ENCODE results near the gene HSCB. TPM values are rescaled to one million over a fixed set of nuclear protein-coding genes. Genes with fewer than 3 reads are reported as not detected.

Gene HSCB
- total RNA-seq, 3 donors from 2014 or later (not counting 1 experiment from before 2014, with no cell fraction given), result 11.4 to 13.6 (median 12.3) TPM

GRCh38 chr22:28799606-28800307, 57.9 kb downstream of the HSCB start:
- ATAC-seq (peak; percentile 28 to 69 (median 41)), DNase-seq (peak in 1 of 2 donors; percentile 50)
- Mint-ChIP-seq H3K36me3 (peaks cover 29% of the 10 kb centered on the region), H3K27me3 (ENCODE audit: low read depth in 2 of 2) (no peaks in the 10 kb centered on the region), H3K27ac (peak overlapping the region; percentile 92 to 96), H3K4me1 (peaks cover 63 to 66% of the 10 kb centered on the region in 2 donors), H3K4me3 (peak overlapping the region; percentile 93), H3K9me3 (no peaks in the 10 kb centered on the region)
- TF ChIP-seq, protein P1, sequence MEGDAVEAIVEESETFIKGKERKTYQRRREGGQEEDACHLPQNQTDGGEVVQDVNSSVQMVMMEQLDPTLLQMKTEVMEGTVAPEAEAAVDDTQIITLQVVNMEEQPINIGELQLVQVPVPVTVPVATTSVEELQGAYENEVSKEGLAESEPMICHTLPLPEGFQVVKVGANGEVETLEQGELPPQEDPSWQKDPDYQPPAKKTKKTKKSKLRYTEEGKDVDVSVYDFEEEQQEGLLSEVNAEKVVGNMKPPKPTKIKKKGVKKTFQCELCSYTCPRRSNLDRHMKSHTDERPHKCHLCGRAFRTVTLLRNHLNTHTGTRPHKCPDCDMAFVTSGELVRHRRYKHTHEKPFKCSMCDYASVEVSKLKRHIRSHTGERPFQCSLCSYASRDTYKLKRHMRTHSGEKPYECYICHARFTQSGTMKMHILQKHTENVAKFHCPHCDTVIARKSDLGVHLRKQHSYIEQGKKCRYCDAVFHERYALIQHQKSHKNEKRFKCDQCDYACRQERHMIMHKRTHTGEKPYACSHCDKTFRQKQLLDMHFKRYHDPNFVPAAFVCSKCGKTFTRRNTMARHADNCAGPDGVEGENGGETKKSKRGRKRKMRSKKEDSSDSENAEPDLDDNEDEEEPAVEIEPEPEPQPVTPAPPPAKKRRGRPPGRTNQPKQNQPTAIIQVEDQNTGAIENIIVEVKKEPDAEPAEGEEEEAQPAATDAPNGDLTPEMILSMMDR (IDR thresholded peaks at IDR 0.05), result no peak
- intact Hi-C loops (cut with micrococcal nuclease), result loop anchor here (1.0 to 2.0 kb wide), 3 partner anchors 12 to 29 kb away; partner anchors contain the start of gene CCDC117
- Histone ChIP-seq H3K27me3 (ENCODE audit: control insufficient read depth, insufficient read depth, low read length) (no peaks in the 10 kb centered on the region), H3K4me3 (ENCODE audit: low read length) (peak overlapping the region; percentile 69), H3K9me3 (ENCODE audit: control insufficient read depth, insufficient read depth, low read length) (no peaks in the 10 kb centered on the region), H3K27ac (ENCODE audit: low read length) (peak overlapping the region; percentile 92), H3K4me1 (ENCODE audit: control insufficient read depth, insufficient read depth, low read length) (peaks cover 45% of the 10 kb centered on the region), H3K36me3 (ENCODE audit: control insufficient read depth, insufficient read depth, low read length) (peaks cover 32% of the 10 kb centered on the region)
- under 1% methylated on average over 30 of the region's 31 CpGs for WGBS (ENCODE audit: insufficient coverage)

DNA sequence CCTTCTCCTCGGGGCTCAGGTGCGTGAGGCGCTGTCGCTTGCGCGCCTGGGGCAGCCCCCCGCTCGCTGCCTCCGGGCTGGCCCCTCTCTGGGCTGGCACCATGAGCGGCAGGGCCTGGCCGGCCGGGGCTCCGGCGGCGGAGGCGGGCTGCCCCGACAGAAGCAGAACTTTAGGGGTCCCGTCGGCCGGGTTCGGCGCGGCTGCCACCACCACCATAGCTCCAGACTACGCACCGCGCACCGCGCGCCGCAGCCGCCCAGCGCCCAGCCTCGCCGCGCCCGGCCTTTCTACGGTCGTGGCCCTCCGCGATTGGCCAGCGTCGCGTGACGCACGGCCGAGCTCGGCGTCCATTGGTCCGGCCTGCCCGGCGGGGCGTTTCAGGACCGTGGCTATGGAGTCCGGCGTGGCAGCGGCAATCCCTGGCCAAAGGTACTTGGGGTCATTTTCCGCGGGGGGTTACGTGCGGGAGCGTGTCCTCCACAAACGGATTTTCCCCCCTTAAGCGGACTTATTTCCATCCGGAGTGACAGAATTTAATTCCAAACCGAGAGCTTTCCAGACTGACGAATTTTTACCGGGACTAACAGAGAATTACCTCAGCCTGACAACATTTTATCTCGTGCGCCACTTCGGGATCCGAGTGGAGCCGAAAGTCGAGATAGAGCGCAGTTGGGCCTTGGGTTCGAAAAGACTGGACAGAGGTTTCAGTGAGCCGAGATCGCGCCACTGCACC, 58.6 kb downstream of the HSCB start, which contains the start of gene XBP1:
TSS of gene XBP1 (minus strand) at position 262 of the 734 bp plus-strand sequence.
- WGBS (ENCODE audit: insufficient coverage), result under 1% methylated on average over 78 of the region's 78 CpGs
- peak; percentile 83 to 95 (median 92) for ATAC-seq
- H3K36me3 Mint-ChIP-seq, result peaks cover 23% of the 10 kb centered on the region

GRCh38 chr22:28801845-28802594, 60.2 kb downstream of the HSCB start:
- DNase-seq (peak in 1 of 2 donors; percentile 31), ATAC-seq (no peak)
- H3K27me3 Mint-ChIP-seq (ENCODE audit: low read depth in 2 of 2), result no peaks in the 10 kb centered on the region
- H3K4me3 ChIP-seq (ENCODE audit: low read length), result peak overlapping the region; percentile 69
- peak overlapping the region; percentile 92 for H3K27ac ChIP-seq (ENCODE audit: low read length)
- no peaks in the 10 kb centered on the region for H3K9me3 Mint-ChIP-seq
- peaks cover 9% of the 10 kb centered on the region for H3K36me3 ChIP-seq (ENCODE audit: control insufficient read depth, insufficient read depth, low read length)
- H3K4me3 Mint-ChIP-seq, result peak overlapping the region; percentile 91
- peaks cover 41 to 43% of the 10 kb centered on the region in 2 donors for H3K4me1 Mint-ChIP-seq
- H3K27me3 ChIP-seq (ENCODE audit: control insufficient read depth, insufficient read depth, low read length), result no peaks in the 10 kb centered on the region
- 19% methylated on average over 14 of the region's 14 CpGs for WGBS (ENCODE audit: insufficient coverage)
- TF ChIP-seq, protein P1 (IDR thresholded peaks at IDR 0.05), result no peak
- H3K9me3 ChIP-seq (ENCODE audit: control insufficient read depth, insufficient read depth, low read length), result no peaks in the 10 kb centered on the region
- peaks cover 10% of the 10 kb centered on the region for H3K36me3 Mint-ChIP-seq
- H3K27ac Mint-ChIP-seq, result peak overlapping the region; percentile 92 to 96
- intact Hi-C loops (cut with micrococcal nuclease), result loop anchor here (2.0 kb wide), 1 partner anchor 29 kb away; the partner anchor contains the start of gene CCDC117
- peaks cover 32% of the 10 kb centered on the region for H3K4me1 ChIP-seq (ENCODE audit: control insufficient read depth, insufficient read depth, low read length)

More for the DNA sequence above, 58.6 kb downstream of the HSCB start, which contains the start of gene XBP1:
- intact Hi-C loops (cut with micrococcal nuclease), result loop anchor here (2.0 kb wide), 1 partner anchor 28 kb away; the partner anchor contains the start of gene CCDC117
- H3K4me3 ChIP-seq (ENCODE audit: low read length), result peak within 1 kb of the TSS; percentile 69
- H3K27ac Mint-ChIP-seq, result peak within 1 kb of the TSS; percentile 92 to 96
- no peaks in the 10 kb centered on the region for H3K27me3 Mint-ChIP-seq (ENCODE audit: low read depth in 2 of 2)
- H3K4me3 Mint-ChIP-seq, result peak within 1 kb of the TSS; percentile 93
- H3K9me3 ChIP-seq (ENCODE audit: control insufficient read depth, insufficient read depth, low read length), result no peaks in the 10 kb centered on the region
- peaks cover 56 to 59% of the 10 kb centered on the region in 2 donors for H3K4me1 Mint-ChIP-seq
- no peaks in the 10 kb centered on the region for H3K27me3 ChIP-seq (ENCODE audit: control insufficient read depth, insufficient read depth, low read length)
- TF ChIP-seq, protein P1 (IDR thresholded peaks at IDR 0.05), result no peak
- H3K9me3 Mint-ChIP-seq, result no peaks in the 10 kb centered on the region
- H3K27ac ChIP-seq (ENCODE audit: low read length), result peak within 1 kb of the TSS; percentile 92
- peaks cover 25% of the 10 kb centered on the region for H3K36me3 ChIP-seq (ENCODE audit: control insufficient read depth, insufficient read depth, low read length)
- peak; percentile 95 to 97 for DNase-seq
- peaks cover 41% of the 10 kb centered on the region for H3K4me1 ChIP-seq (ENCODE audit: control insufficient read depth, insufficient read depth, low read length)

Data from natural killer cell (primary cell).